BJ (cell line): ENCODE measurements around the gene LTA4H. TPM values are rescaled to one million over a fixed set of nuclear protein-coding genes. Genes with fewer than 3 reads are reported as not detected.

Experiments
- CTCF ChIA-PET: fragments of 350-600 bp; formaldehyde crosslinking; extraction: SDS; loops from one replicate; lab custom pipeline; 2021; ENCODE audit warnings: antibody characterized with exemption, inconsistent platforms; lab: Yijun Ruan, JAX
- POLR2A ChIA-PET: fragments of 300-600 bp; sonication (Branson Sonifier 250); formaldehyde crosslinking; extraction: SDS; loops from one replicate; lab custom pipeline; 2021; ENCODE audit warnings: antibody characterized with exemption; lab: Charles Lee
- DNase-seq: peaks from one replicate; pipeline ENCODE4 v3.0.0-alpha.2; 2011; ENCODE audit warnings: low read depth
- H3K27me3 ChIP-seq: 2 replicates; pipeline ENCODE4 v1.6.0; 2011; ENCODE audit warnings: low read length; ENCODE audit not compliant: control insufficient read depth, insufficient read depth
- H3K36me3 ChIP-seq: 2 replicates; pipeline ENCODE4 v1.5.1; 2011; ENCODE audit warnings: low read length; ENCODE audit not compliant: control insufficient read depth, insufficient read depth
- H3K4me3 ChIP-seq: 2 replicates; pipeline ENCODE4 v1.5.1; 2011; ENCODE audit warnings: low read depth, mild to moderate bottlenecking, control low read depth, low read length
- CTCF ChIP-seq: IDR thresholded peaks from 2 replicates; pipeline ENCODE4 v1.5.1; 2011; ENCODE audit warnings: low read depth, mild to moderate bottlenecking, control low read depth, inconsistent platforms, low read length, moderate library complexity; ENCODE audit not compliant: insufficient read depth
- polyA plus RNA-seq: library from polyadenylated mRNA; depleted of rRNA; stranded (reverse); fragments of >200 nt; gene quantifications from 2 replicates; pipeline ENCODE4 v1.2.3, GENCODE V29; 2011

LTA4H gene
- polyA plus RNA-seq, 1 experiment, result 35.1 TPM

- Histone ChIP-seq H3K36me3 (no peaks in the 10 kb centered on the region), H3K4me3 (no peak overlapping the region), H3K27me3 (no peaks in the 10 kb centered on the region)
- no peak for DNase-seq
- ChIA-PET POLR2A (no interaction called here), CTCF (interaction anchor here (0.6 to 0.8 kb wide), 2 partner anchors 21 to 730 kb away, joined by 3 read pairs; no protein-coding TSS in a partner anchor)
- no peak for TF ChIP-seq CTCF
These were observed 57.0 kb downstream of the LTA4H start for GRCh38 chr12:95978351-95978750.

- Histone ChIP-seq H3K27me3 (no peaks in the 10 kb centered on the region), H3K36me3 (no peaks in the 10 kb centered on the region), H3K4me3 (no peak overlapping the region)
- no peak for DNase-seq
- ChIA-PET POLR2A (no interaction called here), CTCF (interaction anchor here (0.6 to 0.8 kb wide), 2 partner anchors 22 to 730 kb away, joined by 3 read pairs; no protein-coding TSS in a partner anchor)
- no peak for TF ChIP-seq CTCF
These were observed 57.6 kb downstream of the LTA4H start for GRCh38 chr12:95977764-95978305.

- no peak for TF ChIP-seq CTCF
- CTCF ChIA-PET, result no interaction called here
These were observed 59.0 kb downstream of the LTA4H start for GRCh38 chr12:95976416-95976832.

GRCh38 chr12:95975491-95975890, 59.9 kb downstream of the LTA4H start:
- no peak for TF ChIP-seq CTCF
- no peaks in the 10 kb centered on the region for H3K27me3 ChIP-seq
- ChIA-PET POLR2A (no interaction called here), CTCF (no interaction called here)
- H3K4me3 ChIP-seq, result no peak overlapping the region
- H3K36me3 ChIP-seq, result no peaks in the 10 kb centered on the region
- DNase-seq, result no peak

More at GRCh38 chr12:95976416-95976832, 59.0 kb downstream of the LTA4H start:
- H3K36me3 ChIP-seq, result no peaks in the 10 kb centered on the region
- no peak for DNase-seq
- POLR2A ChIA-PET, result no interaction called here
- H3K27me3 ChIP-seq, result no peaks in the 10 kb centered on the region
- no peak overlapping the region for H3K4me3 ChIP-seq

GRCh38 chr12:95974358-95974757, 61.0 kb downstream of the LTA4H start:
- CTCF ChIA-PET, result interaction anchor here (1.0 kb wide), 1 partner anchor 56 kb away, joined by 3 read pairs; no protein-coding TSS in a partner anchor
- no peak for TF ChIP-seq CTCF
- Histone ChIP-seq H3K27me3 (no peaks in the 10 kb centered on the region), H3K4me3 (no peak overlapping the region), H3K36me3 (no peaks in the 10 kb centered on the region)
- no peak for DNase-seq
- POLR2A ChIA-PET, result no interaction called here
